MM.1S (cell line): Measurements from ENCODE around the gene RUSF1.

ENCODE experiments used
- DNase-seq: peaks from one replicate; pipeline ENCODE4 v3.0.0-alpha.2; 2015
- H2AFZ ChIP-seq: fragments of 300-600 bp; sonication (generic); 2 replicates; pipeline ENCODE4 v1.6.0; 2016; ENCODE audit warnings: antibody characterized with exemption, low read length
- H3F3A ChIP-seq: fragments of 300-600 bp; sonication (generic); 2 replicates; pipeline ENCODE4 v1.6.1; 2016; ENCODE audit warnings: mild to moderate bottlenecking, antibody characterized with exemption, low read length, moderate library complexity, mixed read lengths; ENCODE audit not compliant: insufficient read depth
- H3K27ac ChIP-seq: fragments of 300-600 bp; sonication (generic); 2 replicates; pipeline ENCODE4 v1.5.1; 2016; ENCODE audit warnings: mild to moderate bottlenecking, low read length
- H3K27me3 ChIP-seq: fragments of 300-600 bp; sonication (generic); replicated peaks from 2 replicates; pipeline ENCODE4 v1.6.0; 2016; ENCODE audit warnings: low read length; ENCODE audit not compliant: insufficient read depth
- H3K36me3 ChIP-seq: fragments of 300-600 bp; sonication (generic); replicated peaks from 2 replicates; pipeline ENCODE4 v1.6.1; 2016; ENCODE audit warnings: mild to moderate bottlenecking, low read length, mixed read lengths; ENCODE audit not compliant: insufficient read depth
- H3K4me1 ChIP-seq: fragments of 300-600 bp; sonication (generic); 2 replicates; pipeline ENCODE4 v1.6.1; 2016; ENCODE audit warnings: low read length, mixed read lengths
- H3K4me2 ChIP-seq: fragments of 300-600 bp; sonication (generic); 2 replicates; pipeline ENCODE4 v1.6.0; 2016; ENCODE audit warnings: low read depth, low read length
- H3K4me3 ChIP-seq: fragments of 300-600 bp; sonication (generic); 2 replicates; pipeline ENCODE4 v1.5.1; 2016; ENCODE audit warnings: low read length, mixed read lengths
- H3K79me2 ChIP-seq: fragments of 300-600 bp; sonication (generic); 2 replicates; pipeline ENCODE4 v1.6.1; 2016; ENCODE audit warnings: mixed run types, low read length, mixed read lengths
- H3K9ac ChIP-seq: fragments of 300-600 bp; sonication (generic); 2 replicates; pipeline ENCODE4 v1.6.1; 2016; ENCODE audit warnings: low read length, mixed read lengths
- H3K9me2 ChIP-seq: fragments of 300-600 bp; sonication (generic); replicated peaks from 2 replicates; pipeline ENCODE4 v1.6.1; 2016; ENCODE audit warnings: mild to moderate bottlenecking, low read length, mixed read lengths; ENCODE audit not compliant: insufficient read depth
- H3K9me3 ChIP-seq: fragments of 300-600 bp; sonication (generic); replicated peaks from 2 replicates; pipeline ENCODE4 v1.6.1; 2016; ENCODE audit warnings: mild to moderate bottlenecking, low read length, mixed read lengths; ENCODE audit not compliant: insufficient read depth
- H4K20me1 ChIP-seq: fragments of 300-600 bp; sonication (generic); 2 replicates; pipeline ENCODE4 v1.6.1; 2016; ENCODE audit warnings: mild to moderate bottlenecking, low read length, moderate library complexity, mixed read lengths; ENCODE audit not compliant: insufficient read depth
- EZH2 ChIP-seq: fragments of 300-600 bp; sonication (generic); optimal IDR thresholded peaks from 2 replicates; pipeline ENCODE3; 2017; ENCODE audit warnings: low read depth, mild to moderate bottlenecking, antibody characterized with exemption, low read length, mixed read lengths
- EZH2phosphoT487 ChIP-seq: fragments of 300-600 bp; sonication (generic); IDR thresholded peaks from 2 replicates; pipeline ENCODE4 v1.6.1; 2018; ENCODE audit warnings: antibody characterized with exemption, low read length
- TF ChIP-seq, protein P1 (sequence below): fragments of 300-600 bp; sonication (generic); IDR thresholded peaks from 2 replicates; pipeline ENCODE4 v1.5.1; 2016; ENCODE audit warnings: antibody characterized with exemption, low read length, mixed read lengths

The RUSF1 gene

GRCh38 chr16:31459687-31460581 lies 48.3 kb downstream of the RUSF1 start:
- H3K79me2 ChIP-seq = peaks cover 43% of the 10 kb centered on the region
- no peaks in the 10 kb centered on the region for H3K27me3 ChIP-seq
- no peaks in the 10 kb centered on the region for H3K36me3 ChIP-seq
- DNase-seq = peak; percentile 100
- H3K4me3 ChIP-seq = peak overlapping the region; percentile 79
- H3K9ac ChIP-seq = peak overlapping the region; percentile 96
- H3K27ac ChIP-seq = peak overlapping the region; percentile 96
- H4K20me1 ChIP-seq = no peaks in the 10 kb centered on the region
- TF ChIP-seq EZH2 = no peak
- TF ChIP-seq EZH2phosphoT487 = no peak
- TF ChIP-seq, protein P1, sequence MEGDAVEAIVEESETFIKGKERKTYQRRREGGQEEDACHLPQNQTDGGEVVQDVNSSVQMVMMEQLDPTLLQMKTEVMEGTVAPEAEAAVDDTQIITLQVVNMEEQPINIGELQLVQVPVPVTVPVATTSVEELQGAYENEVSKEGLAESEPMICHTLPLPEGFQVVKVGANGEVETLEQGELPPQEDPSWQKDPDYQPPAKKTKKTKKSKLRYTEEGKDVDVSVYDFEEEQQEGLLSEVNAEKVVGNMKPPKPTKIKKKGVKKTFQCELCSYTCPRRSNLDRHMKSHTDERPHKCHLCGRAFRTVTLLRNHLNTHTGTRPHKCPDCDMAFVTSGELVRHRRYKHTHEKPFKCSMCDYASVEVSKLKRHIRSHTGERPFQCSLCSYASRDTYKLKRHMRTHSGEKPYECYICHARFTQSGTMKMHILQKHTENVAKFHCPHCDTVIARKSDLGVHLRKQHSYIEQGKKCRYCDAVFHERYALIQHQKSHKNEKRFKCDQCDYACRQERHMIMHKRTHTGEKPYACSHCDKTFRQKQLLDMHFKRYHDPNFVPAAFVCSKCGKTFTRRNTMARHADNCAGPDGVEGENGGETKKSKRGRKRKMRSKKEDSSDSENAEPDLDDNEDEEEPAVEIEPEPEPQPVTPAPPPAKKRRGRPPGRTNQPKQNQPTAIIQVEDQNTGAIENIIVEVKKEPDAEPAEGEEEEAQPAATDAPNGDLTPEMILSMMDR = no peak
- H2AFZ ChIP-seq = peak overlapping the region; percentile 89
- H3K4me2 ChIP-seq = peak overlapping the region; percentile 90
- H3K9me2 ChIP-seq = no peaks in the 10 kb centered on the region
- no peaks in the 10 kb centered on the region for H3K9me3 ChIP-seq
- peaks cover 19% of the 10 kb centered on the region for H3F3A ChIP-seq
- H3K4me1 ChIP-seq = peaks cover 5% of the 10 kb centered on the region

GRCh38 chr16:31458844-31459686 lies 49.1 kb downstream of the RUSF1 start, which contains the start of gene ARMC5:
TSS of gene ARMC5 (plus strand) at chr16:31459501. CDS start at chr16:31459525, 24 bp downstream.
- DNase-seq = peak; percentile 97
- peak within 1 kb of the TSS; percentile 79 for H3K4me3 ChIP-seq
- H3K9ac ChIP-seq = peak within 1 kb of the TSS; percentile 96
- no peaks in the 10 kb centered on the region for H3K9me3 ChIP-seq
- H3K36me3 ChIP-seq = no peaks in the 10 kb centered on the region
- no peaks in the 10 kb centered on the region for H3K27me3 ChIP-seq
- peak within 1 kb of the TSS; percentile 89 for H2AFZ ChIP-seq
- peaks cover 43% of the 10 kb centered on the region for H3K79me2 ChIP-seq
- no peaks in the 10 kb centered on the region for H3K9me2 ChIP-seq
- no peak for TF ChIP-seq EZH2phosphoT487
- TF ChIP-seq, protein P1 = peak; percentile 74
- peaks cover 5% of the 10 kb centered on the region for H3K4me1 ChIP-seq
- peak within 1 kb of the TSS; percentile 90 for H3K4me2 ChIP-seq
- H3K27ac ChIP-seq = peak within 1 kb of the TSS; percentile 96
- no peaks in the 10 kb centered on the region for H4K20me1 ChIP-seq
- H3F3A ChIP-seq = peaks cover 19% of the 10 kb centered on the region

DNA sequence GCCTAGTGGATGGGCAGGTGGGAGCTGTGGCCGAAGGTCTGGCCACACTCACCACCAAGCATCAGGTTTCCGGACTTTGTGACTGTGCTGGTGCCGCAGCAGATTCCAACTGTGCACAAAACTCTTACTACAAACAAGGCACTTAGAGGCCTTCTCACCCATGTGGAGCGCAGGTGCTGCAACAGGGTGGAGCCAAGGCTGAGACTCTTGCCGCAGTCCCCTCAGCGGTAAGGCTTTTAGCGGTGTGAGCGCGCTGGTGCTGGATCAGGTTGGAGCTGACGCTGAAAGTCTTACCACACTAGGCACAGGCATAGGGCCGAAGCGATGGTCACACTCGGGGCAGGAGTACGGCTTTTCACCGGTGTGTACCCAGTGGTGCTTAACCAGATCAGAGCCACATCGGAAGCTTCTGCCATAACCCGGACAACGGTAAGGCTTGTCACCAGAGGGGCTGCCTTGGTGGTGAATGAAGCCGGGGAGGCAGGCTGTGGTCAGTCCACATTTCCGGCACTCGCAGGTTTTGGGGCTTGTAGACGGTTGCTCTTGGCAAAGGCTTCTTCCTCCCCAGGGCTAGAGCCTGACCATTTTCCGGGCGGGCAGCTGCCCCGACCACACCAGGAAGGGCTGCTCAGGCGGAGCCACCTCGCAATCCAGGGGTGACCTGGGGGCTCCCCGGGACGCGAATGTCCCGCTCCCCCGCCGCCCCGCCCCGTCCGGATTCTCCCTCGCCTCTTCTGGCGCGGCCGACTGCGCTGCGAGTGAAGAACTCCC lies 49.9 kb downstream of the RUSF1 start:
- peak overlapping the region; percentile 79 for H3K4me3 ChIP-seq
- peak overlapping the region; percentile 96 for H3K9ac ChIP-seq
- H3K36me3 ChIP-seq = no peaks in the 10 kb centered on the region
- H3K4me2 ChIP-seq = peak overlapping the region; percentile 62
- TF ChIP-seq, protein P1 = peak; percentile 44
- no peak for TF ChIP-seq EZH2
- H3K4me1 ChIP-seq = peaks cover 5% of the 10 kb centered on the region
- H3K27ac ChIP-seq = peak overlapping the region; percentile 96
- peaks cover 19% of the 10 kb centered on the region for H3F3A ChIP-seq
- H2AFZ ChIP-seq = peak overlapping the region; percentile 89; the same call in 1 of the 2 replicates
- H4K20me1 ChIP-seq = no peaks in the 10 kb centered on the region
- DNase-seq = peak; percentile 81
- peaks cover 43% of the 10 kb centered on the region for H3K79me2 ChIP-seq
- H3K9me3 ChIP-seq = no peaks in the 10 kb centered on the region
- no peaks in the 10 kb centered on the region for H3K27me3 ChIP-seq
- no peaks in the 10 kb centered on the region for H3K9me2 ChIP-seq
